NT2/D1 (cell line): Measurements from ENCODE around the gene SH3BP2.

Source experiments
- SUZ12 ChIP-seq: IDR thresholded peaks from 2 replicates; pipeline ENCODE4 v1.6.1; 2011; ENCODE audit not compliant: insufficient read length, insufficient read depth; ENCODE audit errors: extremely low read depth
- YY1 ChIP-seq: IDR thresholded peaks from 2 replicates; pipeline ENCODE4 v1.6.1; 2011; ENCODE audit not compliant: insufficient read length, insufficient read depth
- ZNF274 ChIP-seq: IDR thresholded peaks from 2 replicates; pipeline ENCODE4 v1.6.1; 2011; ENCODE audit warnings: mild to moderate bottlenecking, low read depth, low read length

- TF ChIP-seq SUZ12 (no peak), ZNF274 (no peak), YY1 (no peak)
Measured at GRCh38 chr4:2867758-2868491, 75.0 kb downstream of the SH3BP2 start.
